ENCODE data around the gene SP110.

- no peak for TF ChIP-seq CTCF (conservative IDR thresholded peaks at IDR 0.05; ENCODE audit: low read depth, low read length)
- TF ChIP-seq POLR2A (IDR thresholded peaks at IDR 0.05; ENCODE audit: low read depth, low read length) = no peak
- no peak for TF ChIP-seq FOS (IDR thresholded peaks at IDR 0.05; ENCODE audit: low read depth, low read length)
- TF ChIP-seq SMC3 (IDR thresholded peaks at IDR 0.05; ENCODE audit: low read depth, low read length) = no peak
- no peak for TF ChIP-seq RFX5 (IDR thresholded peaks at IDR 0.05; ENCODE audit: low read depth, low read length)
- TF ChIP-seq MAZ (IDR thresholded peaks at IDR 0.05; ENCODE audit: borderline replicate concordance, low read depth, low read length) = no peak
- no peak for TF ChIP-seq RAD21 (IDR thresholded peaks at IDR 0.05; ENCODE audit: low read length)
- TF ChIP-seq NFE2L2 (IDR thresholded peaks at IDR 0.05; ENCODE audit: low read depth, low read length) = no peak
These were observed 38.6 kb downstream of the SP110 start for GRCh38 chr2:230181195-230181594.
